SK-N-SH treated with all-trans-retinoic acid at 6 μM for 48 hours (cell line): Measurements from ENCODE around the gene TLE1.
"Not testable (repeated sequence)": the region's sequence is repeated elsewhere in the genome, so short reads cannot be mapped to it uniquely, and the experiment has no call there.

Source experiments
- ARNTL ChIP-seq: fragments of 450-650 bp; formaldehyde crosslinking; IDR thresholded peaks from 2 replicates; pipeline ENCODE4 v1.5.0; 2020; ENCODE audit warnings: low read depth, mild to moderate bottlenecking, moderate library complexity, borderline replicate concordance
- ESRRG ChIP-seq: fragments of 250-450 bp; sonication (Bioruptor Pico); IDR thresholded peaks from 2 replicates; pipeline ENCODE4 v1.6.1; 2021; ENCODE audit warnings: mild to moderate bottlenecking
- ISL1 ChIP-seq: fragments of 250-450 bp; sonication (Bioruptor Pico); IDR thresholded peaks from 2 replicates; pipeline ENCODE4 v2.1.2; 2022; ENCODE audit warnings: mild to moderate bottlenecking, moderate library complexity
- PPARA ChIP-seq: fragments of 250-450 bp; sonication (Bioruptor Pico); IDR thresholded peaks from 2 replicates; pipeline ENCODE4 v1.5.0; 2020; ENCODE audit warnings: mild to moderate bottlenecking, borderline replicate concordance
- RARB ChIP-seq: fragments of 250-450 bp; sonication (Bioruptor Pico); IDR thresholded peaks from 2 replicates; pipeline ENCODE4 v1.8.0; 2021; ENCODE audit warnings: mild to moderate bottlenecking, moderate library complexity
- TOX ChIP-seq: fragments of 250-450 bp; sonication (Bioruptor Pico); IDR thresholded peaks from 2 replicates; pipeline ENCODE4 v1.8.0; 2021; ENCODE audit warnings: mild to moderate bottlenecking, moderate library complexity, borderline replicate concordance
- ZC3H10 ChIP-seq: fragments of 250-450 bp; sonication (Bioruptor Pico); IDR thresholded peaks from 2 replicates; pipeline ENCODE4 v1.5.1; 2021; ENCODE audit warnings: mild to moderate bottlenecking, moderate library complexity
- ZFP30 ChIP-seq: fragments of 450-650 bp; formaldehyde crosslinking; IDR thresholded peaks from 2 replicates; pipeline ENCODE4 v1.5.0; 2022; ENCODE audit warnings: mild to moderate bottlenecking, moderate library complexity
- ZNF70 ChIP-seq: fragments of 450-650 bp; formaldehyde crosslinking; IDR thresholded peaks from 2 replicates; pipeline ENCODE4 v1.5.0; 2020; ENCODE audit warnings: mild to moderate bottlenecking, moderate library complexity
- ZNF8 ChIP-seq: fragments of 450-650 bp; formaldehyde crosslinking; IDR thresholded peaks from 2 replicates; pipeline ENCODE4 v1.5.0; 2020; ENCODE audit warnings: mild to moderate bottlenecking, moderate library complexity
- TF ChIP-seq, protein P1 (sequence below): fragments of 250-450 bp; sonication (Bioruptor Pico); IDR thresholded peaks from 2 replicates; pipeline ENCODE4 v1.8.0; 2020; ENCODE audit warnings: mild to moderate bottlenecking, moderate library complexity, borderline replicate concordance
- TF ChIP-seq, protein P2 (sequence below): fragments of 250-450 bp; sonication (Bioruptor Pico); IDR thresholded peaks from 2 replicates; pipeline ENCODE4 v1.5.1; 2021; ENCODE audit warnings: mild to moderate bottlenecking, moderate library complexity
- TF ChIP-seq, protein P3 (sequence below): fragments of 250-450 bp; sonication (Bioruptor Pico); IDR thresholded peaks from 2 replicates; pipeline ENCODE4 v1.5.1; 2020; ENCODE audit warnings: low read depth, mild to moderate bottlenecking, moderate library complexity
- TF ChIP-seq, protein P4 (sequence below): fragments of 250-450 bp; sonication (Bioruptor Pico); IDR thresholded peaks from 2 replicates; pipeline ENCODE4 v1.5.0; 2020; ENCODE audit warnings: mild to moderate bottlenecking, moderate library complexity

DNA sequence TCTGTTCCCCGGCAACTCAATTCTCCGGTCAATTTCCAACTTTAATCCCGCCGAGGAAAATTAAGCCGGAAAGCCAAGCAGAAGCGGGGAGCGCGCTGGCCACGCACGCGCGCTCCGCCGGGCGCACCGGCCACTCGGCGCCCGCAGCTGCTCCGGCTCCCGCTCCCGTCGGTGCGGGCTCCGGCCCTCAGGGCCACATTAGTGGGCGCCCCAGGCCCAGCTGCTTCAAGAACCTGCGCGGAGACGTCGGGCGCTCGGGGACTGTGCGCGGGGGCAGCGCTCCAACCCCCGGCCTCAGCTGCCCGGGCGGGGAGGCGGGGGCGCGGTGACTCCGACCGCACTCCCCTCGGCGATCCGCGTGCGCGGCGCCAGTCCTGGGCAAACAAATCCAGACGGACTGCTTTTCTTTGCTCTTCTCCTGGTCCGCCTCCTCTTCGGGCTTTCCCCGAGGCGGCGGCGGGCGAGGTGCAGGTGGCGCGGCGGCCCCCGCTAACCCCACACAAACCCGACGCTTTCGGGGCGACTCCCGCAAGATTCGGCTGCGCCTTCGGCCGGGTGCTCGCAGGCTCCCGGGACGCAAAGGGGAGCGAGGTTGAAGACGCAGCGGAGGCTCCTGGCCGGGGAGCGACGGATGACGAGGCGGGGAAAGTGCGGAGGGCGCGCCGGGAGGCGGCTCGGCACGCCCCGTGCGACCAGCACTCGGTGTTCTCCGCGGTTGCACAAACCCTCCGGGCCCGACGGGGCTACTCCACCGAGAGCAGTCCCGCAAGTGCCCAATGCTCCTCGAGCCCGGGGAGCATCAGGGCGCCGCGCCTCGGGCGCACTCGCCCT lies 870 bp downstream of the TLE1 start:
- TF ChIP-seq, protein P1, sequence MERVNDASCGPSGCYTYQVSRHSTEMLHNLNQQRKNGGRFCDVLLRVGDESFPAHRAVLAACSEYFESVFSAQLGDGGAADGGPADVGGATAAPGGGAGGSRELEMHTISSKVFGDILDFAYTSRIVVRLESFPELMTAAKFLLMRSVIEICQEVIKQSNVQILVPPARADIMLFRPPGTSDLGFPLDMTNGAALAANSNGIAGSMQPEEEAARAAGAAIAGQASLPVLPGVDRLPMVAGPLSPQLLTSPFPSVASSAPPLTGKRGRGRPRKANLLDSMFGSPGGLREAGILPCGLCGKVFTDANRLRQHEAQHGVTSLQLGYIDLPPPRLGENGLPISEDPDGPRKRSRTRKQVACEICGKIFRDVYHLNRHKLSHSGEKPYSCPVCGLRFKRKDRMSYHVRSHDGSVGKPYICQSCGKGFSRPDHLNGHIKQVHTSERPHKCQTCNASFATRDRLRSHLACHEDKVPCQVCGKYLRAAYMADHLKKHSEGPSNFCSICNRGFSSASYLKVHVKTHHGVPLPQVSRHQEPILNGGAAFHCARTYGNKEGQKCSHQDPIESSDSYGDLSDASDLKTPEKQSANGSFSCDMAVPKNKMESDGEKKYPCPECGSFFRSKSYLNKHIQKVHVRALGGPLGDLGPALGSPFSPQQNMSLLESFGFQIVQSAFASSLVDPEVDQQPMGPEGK = not testable (repeated sequence)
- TF ChIP-seq, protein P2, sequence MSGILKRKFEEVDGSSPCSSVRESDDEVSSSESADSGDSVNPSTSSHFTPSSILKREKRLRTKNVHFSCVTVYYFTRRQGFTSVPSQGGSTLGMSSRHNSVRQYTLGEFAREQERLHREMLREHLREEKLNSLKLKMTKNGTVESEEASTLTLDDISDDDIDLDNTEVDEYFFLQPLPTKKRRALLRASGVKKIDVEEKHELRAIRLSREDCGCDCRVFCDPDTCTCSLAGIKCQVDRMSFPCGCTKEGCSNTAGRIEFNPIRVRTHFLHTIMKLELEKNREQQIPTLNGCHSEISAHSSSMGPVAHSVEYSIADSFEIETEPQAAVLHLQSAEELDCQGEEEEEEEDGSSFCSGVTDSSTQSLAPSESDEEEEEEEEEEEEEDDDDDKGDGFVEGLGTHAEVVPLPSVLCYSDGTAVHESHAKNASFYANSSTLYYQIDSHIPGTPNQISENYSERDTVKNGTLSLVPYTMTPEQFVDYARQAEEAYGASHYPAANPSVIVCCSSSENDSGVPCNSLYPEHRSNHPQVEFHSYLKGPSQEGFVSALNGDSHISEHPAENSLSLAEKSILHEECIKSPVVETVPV (CRISPR knock-in tag) = not testable (repeated sequence)
- not testable (repeated sequence) for TF ChIP-seq ZNF8 (CRISPR knock-in tag); TOX (CRISPR knock-in tag); ZC3H10 (CRISPR knock-in tag); ISL1; RARB (CRISPR knock-in tag); PPARA (CRISPR knock-in tag); ZNF70; ZFP30 (CRISPR knock-in tag); ESRRG (CRISPR knock-in tag); ARNTL (CRISPR knock-in tag)
- TF ChIP-seq, protein P3, sequence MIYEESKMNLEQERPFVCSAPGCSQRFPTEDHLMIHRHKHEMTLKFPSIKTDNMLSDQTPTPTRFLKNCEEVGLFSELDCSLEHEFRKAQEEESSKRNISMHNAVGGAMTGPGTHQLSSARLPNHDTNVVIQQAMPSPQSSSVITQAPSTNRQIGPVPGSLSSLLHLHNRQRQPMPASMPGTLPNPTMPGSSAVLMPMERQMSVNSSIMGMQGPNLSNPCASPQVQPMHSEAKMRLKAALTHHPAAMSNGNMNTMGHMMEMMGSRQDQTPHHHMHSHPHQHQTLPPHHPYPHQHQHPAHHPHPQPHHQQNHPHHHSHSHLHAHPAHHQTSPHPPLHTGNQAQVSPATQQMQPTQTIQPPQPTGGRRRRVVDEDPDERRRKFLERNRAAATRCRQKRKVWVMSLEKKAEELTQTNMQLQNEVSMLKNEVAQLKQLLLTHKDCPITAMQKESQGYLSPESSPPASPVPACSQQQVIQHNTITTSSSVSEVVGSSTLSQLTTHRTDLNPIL (CRISPR knock-in tag) = not testable (repeated sequence)
- TF ChIP-seq, protein P4, sequence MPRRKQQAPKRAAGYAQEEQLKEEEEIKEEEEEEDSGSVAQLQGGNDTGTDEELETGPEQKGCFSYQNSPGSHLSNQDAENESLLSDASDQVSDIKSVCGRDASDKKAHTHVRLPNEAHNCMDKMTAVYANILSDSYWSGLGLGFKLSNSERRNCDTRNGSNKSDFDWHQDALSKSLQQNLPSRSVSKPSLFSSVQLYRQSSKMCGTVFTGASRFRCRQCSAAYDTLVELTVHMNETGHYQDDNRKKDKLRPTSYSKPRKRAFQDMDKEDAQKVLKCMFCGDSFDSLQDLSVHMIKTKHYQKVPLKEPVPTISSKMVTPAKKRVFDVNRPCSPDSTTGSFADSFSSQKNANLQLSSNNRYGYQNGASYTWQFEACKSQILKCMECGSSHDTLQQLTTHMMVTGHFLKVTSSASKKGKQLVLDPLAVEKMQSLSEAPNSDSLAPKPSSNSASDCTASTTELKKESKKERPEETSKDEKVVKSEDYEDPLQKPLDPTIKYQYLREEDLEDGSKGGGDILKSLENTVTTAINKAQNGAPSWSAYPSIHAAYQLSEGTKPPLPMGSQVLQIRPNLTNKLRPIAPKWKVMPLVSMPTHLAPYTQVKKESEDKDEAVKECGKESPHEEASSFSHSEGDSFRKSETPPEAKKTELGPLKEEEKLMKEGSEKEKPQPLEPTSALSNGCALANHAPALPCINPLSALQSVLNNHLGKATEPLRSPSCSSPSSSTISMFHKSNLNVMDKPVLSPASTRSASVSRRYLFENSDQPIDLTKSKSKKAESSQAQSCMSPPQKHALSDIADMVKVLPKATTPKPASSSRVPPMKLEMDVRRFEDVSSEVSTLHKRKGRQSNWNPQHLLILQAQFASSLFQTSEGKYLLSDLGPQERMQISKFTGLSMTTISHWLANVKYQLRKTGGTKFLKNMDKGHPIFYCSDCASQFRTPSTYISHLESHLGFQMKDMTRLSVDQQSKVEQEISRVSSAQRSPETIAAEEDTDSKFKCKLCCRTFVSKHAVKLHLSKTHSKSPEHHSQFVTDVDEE (CRISPR knock-in tag) = not testable (repeated sequence)
